DMS53 treated with DMSO at 0.1 percent for 48 hours (cell line): Measurements from ENCODE around the gene ELMOD2.

Experiments used
- DNase-seq: peaks from one replicate; lab custom pipeline; 2025; ENCODE audit not compliant: unreplicated experiment; lab: John Stamatoyannopoulos, UW

Gene ELMOD2

DNA sequence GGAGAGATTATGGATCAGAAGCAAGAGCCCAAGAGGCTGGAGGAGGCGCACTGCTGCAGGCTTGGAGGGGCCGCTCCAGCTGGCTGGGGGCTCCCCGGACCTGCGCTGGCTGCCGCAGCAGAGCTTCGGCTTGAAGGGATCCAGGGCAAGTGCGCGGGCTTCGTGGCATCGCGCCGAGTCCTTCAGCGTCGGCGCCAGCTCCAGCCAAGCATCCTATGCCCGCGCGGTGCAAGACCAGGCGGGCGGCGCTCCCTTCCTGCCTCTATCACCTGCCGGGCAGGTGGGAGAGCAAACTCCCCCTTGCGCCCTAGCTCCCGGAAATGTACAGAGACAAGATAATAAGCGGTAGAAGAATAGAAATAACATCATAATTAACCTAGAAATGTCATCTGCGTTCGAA, 55.3 kb downstream of the ELMOD2 start:
- DNase-seq: no peak

DNA sequence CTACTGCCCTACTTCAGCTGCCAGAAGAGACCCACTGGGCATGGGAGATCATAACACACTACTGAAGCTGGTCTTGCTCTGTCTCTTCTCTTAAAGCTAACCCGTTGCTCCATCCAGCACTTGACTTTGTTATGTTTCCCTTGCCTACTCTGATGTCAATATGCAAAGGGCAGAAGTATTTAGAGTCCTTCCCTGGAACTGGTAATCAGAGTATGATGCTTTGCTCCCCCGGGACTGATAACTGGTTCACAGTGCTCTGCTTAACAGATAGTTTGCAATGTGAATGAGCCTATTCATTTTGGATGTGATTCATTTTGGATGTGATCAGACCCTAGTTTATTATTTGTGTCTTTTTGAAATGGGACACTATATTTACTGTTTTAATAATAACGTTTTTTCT, 57.1 kb downstream of the ELMOD2 start:
- DNase-seq: no peak

DNA sequence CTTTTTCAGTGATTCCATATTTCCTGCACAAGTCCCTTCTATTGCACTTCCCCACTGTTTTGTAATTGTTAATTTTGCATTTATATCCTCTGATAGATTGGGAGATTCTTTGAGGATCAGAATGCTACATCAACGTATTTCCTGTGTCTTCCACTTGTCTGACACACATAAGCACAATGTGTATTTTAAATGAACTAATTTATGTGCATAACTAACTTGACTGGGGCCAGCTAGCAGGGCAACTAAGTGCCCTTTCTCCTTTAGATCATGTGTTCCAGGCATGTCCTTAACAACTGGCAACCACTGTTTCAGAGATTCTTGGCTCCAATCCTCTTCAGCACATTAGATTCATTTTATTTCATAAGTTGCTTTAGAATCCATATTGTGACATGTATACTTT, 60.5 kb downstream of the ELMOD2 start:
- DNase-seq: no peak

DNA sequence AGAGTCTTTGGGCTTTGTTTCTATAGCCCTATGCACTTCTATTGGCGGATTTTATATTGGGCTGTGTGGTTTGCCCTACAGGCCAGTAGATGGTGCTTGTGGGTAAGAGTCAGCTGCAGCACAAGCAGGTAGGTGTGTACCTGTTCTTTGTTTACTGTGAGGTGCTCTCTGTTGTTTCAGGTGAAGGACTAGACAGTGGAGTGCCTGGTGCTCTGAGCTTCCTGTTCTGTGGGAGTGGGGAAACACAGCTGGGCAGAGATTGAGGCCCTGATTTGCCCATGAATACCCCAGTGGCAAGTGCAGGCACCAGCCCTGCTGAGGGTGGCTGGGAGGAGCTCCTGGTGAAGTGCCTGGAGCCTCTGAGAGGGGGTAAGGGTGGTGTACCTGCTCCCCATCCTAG, 71.1 kb downstream of the ELMOD2 start:
- DNase-seq: peak; percentile 67

DNA sequence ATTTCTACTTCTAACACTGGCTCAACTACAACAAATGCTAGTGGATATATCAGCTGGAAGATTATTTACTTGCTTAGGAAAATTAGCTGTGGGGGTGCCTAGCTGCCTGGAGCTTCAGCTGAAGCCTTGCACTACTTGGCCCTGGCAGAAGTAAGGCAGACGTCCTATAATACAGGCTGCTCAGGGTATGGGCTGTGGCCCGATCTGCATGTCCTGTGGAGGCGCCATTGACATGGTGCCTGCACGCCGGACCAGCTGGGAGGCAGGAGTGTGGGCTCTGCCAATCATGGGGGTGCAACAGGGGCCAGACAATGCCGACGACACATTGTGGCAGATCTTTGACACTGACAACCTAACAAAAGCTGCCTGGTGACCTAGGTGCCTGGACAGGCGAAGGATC, 76.4 kb downstream of the ELMOD2 start:
- DNase-seq: no peak

DNA sequence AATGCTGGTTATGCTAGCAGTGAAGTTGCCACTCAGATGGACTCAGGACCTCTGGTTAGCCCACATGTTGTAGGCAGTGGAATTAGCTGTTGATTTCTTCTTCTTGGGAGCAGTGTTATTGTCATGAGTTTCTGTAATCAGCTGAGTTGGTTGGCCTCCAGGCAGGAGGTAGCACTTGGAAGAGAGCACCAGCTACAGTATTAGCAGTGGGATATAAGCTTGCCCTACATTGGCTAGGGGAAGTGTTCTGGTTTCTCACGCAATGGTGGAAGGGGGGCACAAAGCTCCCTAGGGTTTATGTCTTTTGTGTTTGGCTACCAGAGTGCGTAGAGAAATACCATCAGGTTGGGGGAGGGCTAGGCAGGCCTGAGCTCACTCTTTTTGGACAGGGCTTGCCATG, 78.7 kb downstream of the ELMOD2 start:
- DNase-seq: no peak

DNA sequence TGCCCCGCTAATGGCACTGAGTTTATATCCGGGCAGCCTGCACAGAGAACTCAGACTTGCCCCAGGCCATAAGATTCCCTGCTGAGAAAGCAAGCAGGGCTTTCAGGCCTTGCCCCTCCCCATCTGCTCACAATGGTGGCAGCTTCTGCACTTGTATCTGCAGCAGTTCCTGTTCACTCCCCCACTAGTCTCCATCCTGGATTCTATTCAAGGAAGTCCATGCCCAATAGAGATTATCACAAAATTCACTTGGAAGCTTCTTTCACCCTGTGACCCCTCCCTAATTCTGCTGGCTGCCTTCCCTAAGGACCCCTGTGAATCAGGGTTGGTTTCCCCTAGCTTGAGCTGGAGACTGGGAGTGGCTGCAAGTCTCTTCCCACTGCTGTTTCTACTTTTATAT, 79.3 kb downstream of the ELMOD2 start:
- no peak for DNase-seq
